Activated naive CD4-positive, alpha-beta T cell (primary cell): Measurements from ENCODE around the gene PNMT.

Experiments used
- DNase-seq, 4 experiments: peaks; one replicate each; lab custom pipeline; 2025; lab: John Stamatoyannopoulos, UW

Gene PNMT, protein sequence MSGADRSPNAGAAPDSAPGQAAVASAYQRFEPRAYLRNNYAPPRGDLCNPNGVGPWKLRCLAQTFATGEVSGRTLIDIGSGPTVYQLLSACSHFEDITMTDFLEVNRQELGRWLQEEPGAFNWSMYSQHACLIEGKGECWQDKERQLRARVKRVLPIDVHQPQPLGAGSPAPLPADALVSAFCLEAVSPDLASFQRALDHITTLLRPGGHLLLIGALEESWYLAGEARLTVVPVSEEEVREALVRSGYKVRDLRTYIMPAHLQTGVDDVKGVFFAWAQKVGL

DNA sequence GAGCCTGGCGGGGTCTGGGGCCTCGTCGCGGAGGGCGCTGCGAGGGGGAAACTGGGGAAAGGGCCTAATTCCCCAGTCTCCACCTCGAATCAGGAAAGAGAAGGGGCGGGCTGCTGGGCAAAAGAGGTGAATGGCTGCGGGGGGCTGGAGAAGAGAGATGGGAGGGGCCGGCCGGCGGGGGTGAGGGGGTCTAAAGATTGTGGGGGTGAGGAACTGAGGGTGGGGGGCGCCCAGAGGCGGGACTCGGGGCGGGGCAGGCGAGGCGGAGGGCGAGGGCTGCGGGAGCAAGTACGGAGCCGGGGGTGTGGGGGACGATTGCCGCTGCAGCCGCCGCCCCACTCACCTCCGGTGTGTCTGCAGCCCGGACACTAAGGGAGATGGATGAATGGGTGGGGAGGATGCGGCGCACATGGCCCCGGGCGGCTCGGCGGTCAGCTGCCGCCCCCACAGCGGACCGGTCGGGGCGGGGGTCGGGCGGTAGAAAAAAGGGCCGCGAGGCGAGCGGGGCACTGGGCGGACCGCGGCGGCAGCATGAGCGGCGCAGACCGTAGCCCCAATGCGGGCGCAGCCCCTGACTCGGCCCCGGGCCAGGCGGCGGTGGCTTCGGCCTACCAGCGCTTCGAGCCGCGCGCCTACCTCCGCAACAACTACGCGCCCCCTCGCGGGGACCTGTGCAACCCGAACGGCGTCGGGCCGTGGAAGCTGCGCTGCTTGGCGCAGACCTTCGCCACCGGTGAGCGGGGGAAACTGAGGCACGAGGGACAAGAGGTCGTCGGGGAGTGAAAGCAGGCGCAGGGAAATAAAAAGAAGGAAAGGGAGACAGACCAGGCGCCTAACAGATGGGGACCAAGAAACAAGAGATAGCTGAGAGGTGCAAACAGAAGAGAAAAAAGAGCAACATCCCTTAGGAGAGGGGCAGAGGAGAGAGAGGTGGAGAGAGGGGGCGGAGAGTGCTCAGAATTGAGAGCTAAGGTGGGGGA lies at the start of gene PNMT:
Gene PNMT (plus strand): TSS at position 509 of the 980 bp plus-strand sequence. CDS start 23 bp downstream, at position 532.
- peak; percentile 23 to 59 (median 48) for DNase-seq

DNA sequence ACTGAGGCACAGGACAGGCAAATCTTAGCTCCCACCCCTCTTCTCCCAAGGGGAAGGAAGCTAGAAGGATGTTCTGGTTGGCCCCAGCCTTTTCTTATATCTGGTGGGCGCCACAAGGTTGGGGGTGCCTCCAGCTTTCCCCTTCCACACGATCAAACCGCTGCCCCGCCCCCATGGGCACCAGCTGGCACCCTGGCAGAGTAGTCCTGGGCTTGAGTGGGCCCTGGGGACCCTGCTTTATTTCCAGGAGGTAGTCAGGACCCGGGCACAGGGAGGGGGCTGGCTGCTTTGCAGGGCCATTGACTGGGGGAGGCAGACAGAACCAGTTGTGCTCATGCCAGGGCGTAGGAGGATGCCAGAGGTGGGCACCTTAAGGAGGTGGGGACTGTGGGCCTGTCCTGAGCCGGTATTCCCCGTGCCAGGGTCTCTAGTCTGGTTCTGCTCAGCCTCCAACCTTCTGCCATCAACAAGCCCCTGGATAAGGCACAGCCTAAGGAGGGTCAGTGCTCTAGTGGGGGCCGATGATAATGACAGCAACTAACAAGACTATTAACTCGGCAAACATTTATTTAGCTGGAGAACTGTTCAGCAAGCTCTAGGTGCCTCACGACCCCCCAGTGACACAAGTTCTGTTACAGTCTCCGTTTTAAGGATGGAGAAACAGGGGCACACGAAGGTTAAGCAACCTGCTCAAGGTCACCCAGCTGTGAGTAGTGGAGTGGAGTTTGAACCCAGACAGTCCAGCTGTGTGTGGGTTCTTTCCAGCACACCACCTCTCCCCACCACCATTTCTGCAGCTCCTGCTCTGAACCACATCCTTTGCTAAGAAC lies 49.1 kb upstream of the PNMT start:
- no peak for DNase-seq

DNA sequence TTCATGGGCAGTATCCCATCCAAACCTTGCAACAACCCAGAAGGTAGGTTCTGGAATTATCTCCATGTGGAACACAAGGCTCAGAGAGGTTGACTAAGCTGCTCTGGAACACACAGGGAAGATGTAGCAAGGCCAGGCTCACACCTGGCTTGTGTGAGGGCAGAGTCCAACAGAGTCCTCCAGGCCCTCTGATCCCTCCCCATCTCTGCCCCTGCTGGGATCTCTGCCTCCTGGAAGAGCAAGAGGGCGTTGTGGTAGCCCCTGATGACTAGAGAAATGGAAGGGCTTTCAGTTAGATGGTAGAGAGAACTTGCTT lies 48.5 kb upstream of the PNMT start:
- DNase-seq = no peak

DNA sequence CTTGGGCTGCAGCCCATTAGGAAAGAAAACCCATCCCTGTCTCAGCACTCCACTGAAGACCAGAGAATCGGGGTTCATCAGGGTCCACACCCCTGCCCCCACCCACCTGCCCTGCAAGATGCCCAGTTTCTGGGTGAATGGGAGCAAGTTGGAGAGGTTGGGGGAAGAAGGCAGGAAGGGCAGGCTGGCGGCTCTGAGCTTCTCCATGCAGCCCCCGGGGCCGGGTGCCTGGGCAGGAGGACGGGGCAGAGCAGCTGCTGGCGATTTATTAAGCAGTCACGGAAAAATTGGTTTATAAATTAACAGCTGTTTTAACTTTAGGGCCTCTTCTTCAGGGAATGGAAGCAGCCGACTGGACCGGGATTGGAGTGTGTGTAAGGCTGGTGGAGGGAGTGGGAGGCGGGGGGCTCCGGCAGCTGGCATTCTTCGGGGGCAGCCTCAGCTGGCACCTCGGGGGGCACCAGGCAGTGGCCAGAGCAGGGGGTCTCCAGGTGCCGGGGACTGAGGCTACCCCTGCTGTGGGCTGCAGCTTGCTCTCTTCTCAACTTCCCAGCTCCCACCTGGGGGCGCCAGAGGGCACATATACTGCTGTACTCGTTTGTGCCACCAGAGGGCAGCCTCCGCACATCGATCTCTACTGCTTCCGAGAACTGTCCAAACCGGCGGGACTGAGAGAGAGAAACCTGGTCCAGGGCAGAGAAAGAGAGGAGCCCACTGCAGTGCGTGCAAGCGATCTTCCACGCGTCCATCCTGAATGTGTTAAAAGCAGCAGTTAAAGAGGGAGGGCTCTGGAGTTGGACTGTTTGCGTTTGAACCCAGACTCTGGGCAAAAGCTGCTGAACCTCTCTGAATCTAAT lies 46.5 kb upstream of the PNMT start:
- DNase-seq = peak; percentile 82 to 89 (median 85)

DNA sequence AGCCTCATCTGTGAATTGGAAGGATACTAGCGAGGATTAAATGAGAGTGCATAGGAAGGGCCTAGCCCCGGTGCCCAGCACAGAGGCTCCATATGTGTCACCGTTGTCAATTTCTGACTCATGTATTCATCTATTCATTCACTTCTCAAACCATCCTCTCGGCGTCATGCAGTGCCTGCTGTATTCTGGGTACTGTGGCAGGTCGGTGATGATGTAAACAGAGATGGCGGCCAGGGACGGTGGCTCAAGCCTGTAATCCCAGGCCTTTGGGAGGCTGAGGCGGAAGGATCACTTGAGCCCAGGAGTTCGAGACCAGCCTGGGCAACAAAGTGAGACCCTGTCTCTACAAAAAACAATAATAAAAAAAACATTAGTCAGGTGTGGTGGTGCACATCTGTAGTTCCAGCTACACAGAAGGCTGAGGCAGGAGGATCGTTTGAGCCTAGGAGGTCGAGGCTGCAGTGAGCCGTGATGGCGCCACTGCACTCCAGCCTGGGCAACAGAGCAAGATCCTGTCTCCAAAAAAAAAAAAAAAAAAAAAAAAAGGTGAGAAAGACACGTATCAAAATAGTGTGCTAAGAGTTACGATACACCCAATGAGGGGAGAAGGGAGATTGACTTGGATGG lies 45.8 kb upstream of the PNMT start:
- no peak for DNase-seq

DNA sequence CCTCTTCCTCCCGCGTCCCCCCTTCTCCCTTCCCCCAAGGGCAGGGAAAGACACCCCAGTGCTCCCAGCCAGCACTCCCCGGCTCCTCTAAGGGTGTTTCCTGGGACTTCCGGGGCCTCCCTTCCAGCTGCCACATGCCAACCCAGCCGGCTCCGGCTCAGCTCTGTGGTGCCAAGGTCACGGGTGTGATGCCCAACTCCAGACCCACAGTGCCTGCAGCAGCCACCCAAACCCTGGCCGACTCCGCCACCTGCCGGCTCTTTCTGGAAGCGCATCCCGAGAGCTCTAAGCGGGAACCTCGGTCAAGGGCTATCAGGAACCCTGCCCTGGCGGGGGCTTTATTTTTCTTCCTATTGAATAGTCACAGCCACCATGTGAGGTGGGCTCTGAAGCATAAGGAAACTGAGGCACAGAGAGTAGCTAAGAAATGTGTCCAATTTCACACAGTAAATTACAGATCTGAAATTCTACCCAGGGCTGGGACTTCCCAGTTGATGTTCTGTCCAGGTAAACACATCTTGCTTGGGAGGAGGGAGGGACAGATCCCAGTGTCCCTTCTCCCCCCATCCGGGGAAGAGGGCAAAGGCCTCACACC lies 44.8 kb upstream of the PNMT start:
- DNase-seq = peak; percentile 69 to 88 (median 82)

DNA sequence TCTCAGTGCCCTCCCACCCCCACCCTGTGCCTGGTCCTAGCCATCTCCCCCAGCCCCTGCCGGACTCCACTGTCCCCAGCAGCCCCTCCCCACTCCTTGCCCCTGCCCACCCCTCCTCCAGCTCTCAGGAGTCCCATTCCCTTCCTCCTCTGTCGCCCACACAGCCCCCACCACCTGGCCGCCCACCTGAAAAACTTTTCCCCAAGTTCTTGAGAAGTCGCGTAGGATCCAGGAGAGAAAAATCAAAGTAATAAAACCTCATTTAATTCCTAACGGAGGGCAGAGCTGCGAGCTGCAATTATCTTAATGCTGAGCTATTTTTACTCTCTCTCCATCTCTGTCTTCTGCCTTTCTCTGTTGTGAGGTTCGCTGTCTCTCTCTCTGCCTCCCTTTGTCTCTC lies 43.9 kb upstream of the PNMT start:
- no peak for DNase-seq

DNA sequence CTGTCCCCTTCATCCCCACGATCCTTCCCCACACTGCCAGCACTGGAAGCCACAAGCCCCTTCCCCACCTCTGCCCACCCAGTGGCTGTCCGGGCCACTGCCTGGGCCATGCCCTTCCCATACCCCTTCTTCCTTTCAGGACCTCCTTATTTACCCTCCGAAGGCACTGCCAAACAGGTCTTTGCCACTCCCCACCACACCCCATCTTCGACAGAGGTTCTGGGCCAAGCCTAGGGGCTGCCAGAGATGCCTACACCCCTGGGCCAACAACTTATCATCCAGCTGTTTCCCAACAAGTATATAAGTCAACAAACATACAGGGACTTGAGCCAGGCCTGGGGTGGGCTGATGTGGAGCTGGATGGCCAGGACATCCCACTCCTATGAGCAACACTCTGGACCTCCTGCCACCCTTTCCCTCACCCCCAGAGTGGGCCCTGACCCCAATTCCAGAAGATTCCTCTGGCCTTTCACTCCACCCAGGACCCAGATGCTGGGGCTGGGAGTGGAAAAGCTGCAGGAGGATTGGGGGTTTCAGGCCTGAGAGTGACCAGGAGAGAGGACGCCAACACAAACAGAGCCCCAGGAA lies 43.0 kb upstream of the PNMT start:
- no peak for DNase-seq

DNA sequence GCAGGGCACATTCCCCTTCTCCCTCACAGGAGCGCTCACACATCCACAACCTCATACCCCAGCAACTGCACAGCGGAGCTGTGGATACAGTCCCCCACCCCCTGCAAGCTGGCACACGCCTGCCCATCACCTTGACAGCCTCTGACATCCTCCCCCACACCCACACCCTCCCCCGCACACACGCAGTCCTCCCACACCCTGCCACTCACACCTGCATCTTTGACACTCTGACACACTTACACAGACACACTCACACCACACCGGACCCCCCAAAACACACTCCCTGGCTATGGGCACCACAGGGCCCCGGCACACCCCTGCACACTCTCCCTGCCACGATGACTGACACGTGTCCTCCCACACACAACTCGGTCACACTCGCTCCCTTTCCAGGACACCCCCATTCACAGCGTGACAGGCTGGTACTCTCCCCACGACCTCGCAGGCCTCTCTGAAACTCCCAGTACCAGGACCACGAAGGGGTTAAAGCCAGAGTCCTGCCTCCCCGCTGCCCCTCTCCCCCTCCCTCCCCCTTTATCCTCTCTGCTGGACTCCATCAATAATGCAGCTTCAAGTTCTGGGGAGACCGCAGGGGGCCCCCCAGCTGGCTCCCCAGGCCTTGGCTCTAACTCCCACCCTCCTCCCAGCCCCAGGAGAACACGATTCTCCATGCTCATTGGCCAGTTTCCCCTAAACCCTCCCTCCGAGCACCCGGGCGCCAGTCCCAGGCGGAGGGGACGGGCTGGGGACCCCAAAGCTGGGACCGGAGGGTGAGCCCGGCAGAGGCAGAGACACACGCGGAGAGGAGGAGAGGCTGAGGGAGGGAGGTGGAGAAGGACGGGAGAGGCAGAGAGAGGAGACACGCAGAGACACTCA lies 41.8 kb upstream of the PNMT start, which contains the start of gene PPP1R1B:
Gene PPP1R1B (plus strand): TSS at position 782 of the 876 bp plus-strand sequence. CDS start 441 bp downstream, outside the sequence.
- no peak for DNase-seq

DNA sequence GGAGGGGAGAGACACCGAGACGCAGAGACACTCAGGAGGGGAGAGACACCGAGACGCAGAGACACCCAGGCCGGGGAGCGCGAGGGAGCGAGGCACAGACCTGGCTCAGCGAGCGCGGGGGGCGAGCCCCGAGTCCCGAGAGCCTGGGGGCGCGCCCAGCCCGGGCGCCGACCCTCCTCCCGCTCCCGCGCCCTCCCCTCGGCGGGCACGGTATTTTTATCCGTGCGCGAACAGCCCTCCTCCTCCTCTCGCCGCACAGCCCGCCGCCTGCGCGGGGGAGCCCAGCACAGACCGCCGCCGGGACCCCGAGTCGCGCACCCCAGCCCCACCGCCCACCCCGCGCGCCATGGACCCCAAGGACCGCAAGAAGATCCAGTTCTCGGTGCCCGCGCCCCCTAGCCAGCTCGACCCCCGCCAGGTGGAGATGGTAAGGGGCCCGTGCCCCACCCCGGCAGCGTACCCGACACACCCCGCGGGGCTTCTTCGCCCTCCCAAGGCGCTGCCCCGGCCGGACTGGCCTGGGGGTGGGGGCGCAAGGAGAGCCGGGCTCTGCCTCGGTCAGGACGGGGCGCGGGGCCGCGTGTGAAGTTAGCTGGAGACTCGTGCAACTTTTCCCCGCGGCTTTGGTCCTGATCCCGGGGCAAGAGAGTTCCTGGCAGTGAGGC lies 41.1 kb upstream of the PNMT start:
- no peak for DNase-seq

DNA sequence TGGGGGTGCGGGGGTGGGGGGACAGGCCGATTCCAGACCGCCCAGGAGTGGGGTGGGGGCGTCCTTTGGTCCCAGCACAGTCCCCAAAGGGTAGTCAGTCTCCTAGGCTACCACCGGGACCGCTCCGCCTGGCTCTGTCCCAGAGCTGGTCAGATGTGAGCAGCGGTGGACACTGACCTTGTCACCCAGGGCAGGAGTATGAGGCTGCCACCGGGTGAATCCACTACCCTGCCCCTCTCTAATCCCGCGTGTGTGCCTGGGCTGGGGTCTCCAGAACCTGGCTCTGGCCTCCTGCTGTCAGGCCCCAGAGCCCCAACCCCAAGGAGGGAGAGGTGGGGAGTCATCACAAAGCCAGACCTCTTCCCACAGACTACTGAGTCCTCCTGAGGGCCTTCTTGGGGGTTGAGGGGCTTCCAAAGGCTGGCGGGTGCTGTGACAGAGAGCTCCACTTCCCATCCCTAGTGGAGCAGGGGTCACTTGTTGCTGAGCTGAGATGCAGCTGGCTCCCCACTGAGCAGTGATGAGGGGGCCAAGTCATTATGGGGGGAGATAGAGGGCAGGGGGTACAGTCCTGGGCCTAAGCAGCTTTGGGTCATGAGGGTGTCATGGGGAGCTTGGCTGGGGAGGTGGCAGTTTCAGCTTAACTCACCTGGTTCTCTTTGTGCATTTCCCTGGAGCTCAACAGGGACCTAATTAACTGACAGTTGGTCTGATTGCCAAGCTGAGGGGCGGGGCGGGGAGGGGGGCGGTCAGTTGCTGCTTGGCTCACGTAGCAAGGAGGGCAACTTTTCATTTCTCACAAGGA lies 40.3 kb upstream of the PNMT start:
- DNase-seq = no peak

DNA sequence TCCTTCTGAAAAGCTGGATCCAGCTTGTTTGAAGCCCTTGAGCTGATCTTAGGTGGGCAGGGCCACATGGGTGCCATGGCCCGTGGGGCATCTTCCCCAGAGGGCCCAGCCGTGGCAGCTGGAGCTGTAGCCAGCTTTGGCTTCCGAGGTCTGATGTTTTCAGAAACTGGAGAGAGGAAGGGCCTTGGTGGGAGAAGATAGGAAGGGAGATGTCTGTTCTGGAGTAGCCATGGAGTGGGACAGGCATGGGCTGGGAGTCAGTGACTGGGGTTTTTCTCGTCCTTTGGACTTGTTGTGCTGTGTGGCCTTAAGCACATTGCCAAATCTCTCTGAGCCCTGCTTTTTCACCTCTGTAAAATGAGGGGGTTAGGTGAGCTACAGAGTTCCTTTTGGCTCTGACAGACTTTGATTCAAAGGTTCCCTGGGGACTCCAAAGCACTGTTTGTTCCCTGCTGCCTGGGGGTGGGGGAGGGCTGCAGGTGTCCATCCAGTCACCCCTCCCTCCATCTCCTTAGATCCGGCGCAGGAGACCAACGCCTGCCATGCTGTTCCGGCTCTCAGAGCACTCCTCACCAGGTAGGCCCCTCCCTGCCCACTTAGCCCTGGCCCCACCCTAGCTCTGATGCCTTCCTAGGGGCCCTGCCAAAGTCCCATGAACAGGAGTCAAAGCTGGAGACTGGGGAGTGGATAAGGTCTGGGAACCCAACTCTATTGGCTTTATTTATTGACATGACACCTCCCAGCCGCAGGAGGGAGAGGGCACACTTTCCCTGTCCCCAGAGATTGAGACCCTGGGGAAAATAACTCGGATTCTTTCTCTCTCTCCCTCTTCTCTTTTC lies 39.4 kb upstream of the PNMT start:
- no peak for DNase-seq

DNA sequence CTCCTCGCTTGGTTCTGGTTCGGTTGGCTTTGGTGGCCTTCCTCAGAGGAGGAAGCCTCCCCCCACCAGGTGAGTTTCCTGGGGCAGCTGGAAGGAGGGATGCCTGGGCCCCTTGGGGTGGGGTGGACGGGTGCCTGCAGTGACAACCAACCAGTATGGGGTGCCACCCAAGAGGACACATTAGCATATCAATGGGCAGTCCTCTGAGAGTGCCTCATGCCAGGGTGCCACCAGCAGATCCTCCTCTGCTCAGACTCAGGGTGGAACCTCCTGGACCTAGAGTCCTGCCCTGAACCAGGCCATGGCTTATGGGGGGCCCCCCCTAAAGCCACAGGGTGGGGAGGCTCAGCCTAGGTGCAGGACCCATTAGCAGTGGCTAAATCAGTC lies 38.8 kb upstream of the PNMT start:
- DNase-seq = no peak

DNA sequence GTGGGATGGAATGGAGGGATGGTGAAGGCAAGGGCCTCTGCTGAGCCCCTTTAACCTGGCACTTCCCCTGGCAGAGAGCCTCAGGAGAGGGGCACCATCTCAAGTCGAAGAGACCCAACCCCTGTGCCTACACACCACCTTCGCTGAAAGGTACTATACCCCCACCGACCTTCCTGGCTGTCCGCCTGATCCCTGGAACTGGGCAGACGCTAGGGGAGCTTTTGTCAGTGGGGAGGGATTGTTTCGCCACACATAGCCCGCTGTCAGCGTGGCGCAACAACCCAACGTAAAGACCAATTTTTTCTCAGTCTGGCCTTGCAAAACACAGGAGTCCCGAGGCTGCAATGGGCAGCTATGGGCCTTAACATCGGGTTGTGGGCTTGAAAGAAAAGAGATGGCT lies 38.4 kb upstream of the PNMT start:
- no peak for DNase-seq

DNA sequence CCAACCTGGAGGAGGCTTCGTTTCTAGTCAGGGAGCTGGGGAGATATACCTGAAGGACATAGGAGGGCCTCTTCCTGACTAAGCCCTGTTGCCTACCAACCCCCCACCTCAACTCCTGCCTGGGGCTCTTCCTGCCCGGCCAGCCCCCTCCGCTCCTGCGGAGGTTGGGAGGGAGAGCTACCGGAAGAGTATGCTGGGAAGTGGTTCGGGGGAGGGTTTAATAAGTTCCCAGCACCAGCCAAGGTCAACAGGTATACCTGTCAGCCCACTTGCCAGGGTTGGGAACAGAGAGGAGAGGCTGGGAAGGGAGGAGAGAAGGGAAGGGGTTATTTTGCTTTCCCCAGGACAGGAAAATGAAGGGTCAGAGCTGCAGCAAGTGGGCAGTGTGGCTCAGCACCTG lies 36.9 kb upstream of the PNMT start:
- no peak for DNase-seq

DNA sequence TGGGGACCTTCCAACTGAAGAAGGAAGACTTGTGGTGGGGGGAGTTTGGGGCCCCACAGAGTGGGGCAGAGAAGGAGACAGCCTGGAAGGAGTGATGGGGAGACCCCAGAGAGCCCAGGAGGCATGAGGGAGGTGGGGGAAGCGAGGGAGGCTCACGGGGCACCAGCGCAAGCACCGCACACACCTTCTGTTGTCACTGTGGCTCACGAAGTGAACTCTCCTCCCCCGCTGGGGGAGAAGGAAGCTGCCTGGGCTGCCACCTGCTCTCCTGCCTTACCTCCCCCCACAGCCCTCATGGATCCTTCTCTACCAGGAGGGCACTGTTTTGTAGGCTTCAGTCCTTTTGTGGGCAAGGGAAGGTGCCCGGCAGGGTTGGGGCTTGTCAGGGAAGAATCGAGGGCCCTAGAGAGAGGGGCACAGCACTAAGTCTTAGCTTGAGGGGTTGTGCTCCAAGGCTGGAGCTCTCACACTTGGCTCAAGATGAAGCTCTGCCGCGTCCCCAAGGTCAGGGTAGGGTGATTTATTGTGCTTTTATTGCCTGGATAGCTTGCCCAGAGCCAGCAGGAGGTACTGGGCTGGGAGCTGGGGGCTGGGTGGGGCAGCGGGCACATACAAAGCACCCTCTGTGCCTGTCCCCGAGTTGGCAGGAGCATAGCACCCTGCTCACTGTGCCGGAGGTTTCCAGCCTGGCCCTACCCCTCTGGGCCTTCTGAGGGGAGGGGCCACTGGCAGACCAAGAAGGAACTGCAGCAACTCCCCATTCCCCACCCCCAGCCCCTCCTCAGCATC lies 35.9 kb upstream of the PNMT start:
- no peak for DNase-seq
